Stimulated activated memory B cell treated with anti-CD40 and anti-IgM and Interleukin-4, amounts not matched to agents 10 μg/mL and 1 μg/mL and 100 μg/mL, for 72 hours (primary cell): Measurements from ENCODE around the gene PTPRM.

Source experiments
- ATAC-seq: fragments of 150-1000 bp; cut with Tn5 transposase; 2 replicates; pipeline ENCODE4 v1.10.0; 2021
- H3K27ac Mint-ChIP-seq: one replicate; pipeline ENCODE4 v1.8.0; 2022; ENCODE audit warnings: mild to moderate bottlenecking, mixed read lengths
- H3K27me3 Mint-ChIP-seq: one replicate; pipeline ENCODE4 v1.8.0; 2022; ENCODE audit warnings: mixed read lengths
- H3K36me3 Mint-ChIP-seq: one replicate; pipeline ENCODE4 v1.8.0; 2022; ENCODE audit warnings: mixed read lengths
- H3K4me1 Mint-ChIP-seq: one replicate; pipeline ENCODE4 v1.8.0; 2022; ENCODE audit warnings: mixed read lengths
- H3K4me3 Mint-ChIP-seq: one replicate; pipeline ENCODE4 v1.8.0; 2022; ENCODE audit warnings: mild to moderate bottlenecking, moderate library complexity, mixed read lengths
- H3K9me3 Mint-ChIP-seq: one replicate; pipeline ENCODE4 v1.8.0; 2022; ENCODE audit warnings: mixed read lengths

The PTPRM gene

GRCh38 chr18:8142131-8142711 is 575.1 kb downstream of the PTPRM start:
- H3K9me3 Mint-ChIP-seq: peaks cover 10% of the 10 kb centered on the region
- H3K4me1 Mint-ChIP-seq: no peaks in the 10 kb centered on the region
- H3K27me3 Mint-ChIP-seq: no peaks in the 10 kb centered on the region

GRCh38 chr18:8142932-8143331 is 575.8 kb downstream of the PTPRM start:
- no peak overlapping the region for H3K27ac Mint-ChIP-seq
- H3K9me3 Mint-ChIP-seq: peaks cover 16% of the 10 kb centered on the region
- no peaks in the 10 kb centered on the region for H3K4me1 Mint-ChIP-seq
- no peak overlapping the region for H3K4me3 Mint-ChIP-seq
- no peak for ATAC-seq
- no peaks in the 10 kb centered on the region for H3K27me3 Mint-ChIP-seq
- H3K36me3 Mint-ChIP-seq: no peaks in the 10 kb centered on the region

More at GRCh38 chr18:8142131-8142711, 575.1 kb downstream of the PTPRM start:
- H3K4me3 Mint-ChIP-seq: no peak overlapping the region
- ATAC-seq: no peak
- no peaks in the 10 kb centered on the region for H3K36me3 Mint-ChIP-seq
- H3K27ac Mint-ChIP-seq: no peak overlapping the region

- ATAC-seq: no peak
- Mint-ChIP-seq H3K4me1 (no peaks in the 10 kb centered on the region), H3K9me3 (peaks cover 8% of the 10 kb centered on the region), H3K27ac (no peak overlapping the region), H3K4me3 (no peak overlapping the region), H3K36me3 (no peaks in the 10 kb centered on the region), H3K27me3 (no peaks in the 10 kb centered on the region)
These were observed 584.1 kb downstream of the PTPRM start for GRCh38 chr18:8151181-8151580.

DNA sequence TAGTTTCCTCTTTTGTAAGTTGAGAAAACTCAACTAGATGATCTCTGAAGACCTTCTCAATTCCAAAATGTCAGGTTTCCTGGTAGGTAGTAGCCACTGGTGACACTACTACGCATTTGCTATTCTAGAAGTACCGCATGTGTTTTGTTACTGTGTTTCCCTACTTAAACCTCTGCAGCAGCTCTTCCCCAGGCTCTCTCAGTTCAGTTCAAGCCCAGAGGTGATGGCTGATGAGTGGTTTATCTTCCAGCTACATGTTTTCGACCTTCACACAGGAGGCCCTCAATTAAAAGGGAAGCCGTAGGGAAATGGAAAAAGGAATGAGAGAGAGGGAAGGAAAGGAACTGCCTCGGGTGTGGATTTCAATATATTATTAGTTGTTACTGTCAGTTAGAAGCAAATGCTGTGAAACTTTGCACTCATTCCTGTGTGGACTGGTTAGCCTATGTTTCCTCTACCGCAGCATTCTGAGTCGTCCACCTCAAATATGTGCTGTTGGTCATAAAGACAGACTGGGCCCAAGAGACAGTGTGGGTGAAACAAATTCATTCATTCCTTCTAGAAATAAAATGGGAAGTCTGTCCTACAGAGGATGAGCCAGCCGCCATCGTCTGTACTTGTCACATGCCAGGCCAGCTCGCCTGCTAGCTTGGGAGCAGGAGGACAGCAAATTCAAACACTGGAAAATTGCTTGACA is 586.9 kb downstream of the PTPRM start:
- no peak for ATAC-seq
- Mint-ChIP-seq H3K9me3 (peaks cover 4% of the 10 kb centered on the region), H3K27ac (no peak overlapping the region), H3K4me3 (no peak overlapping the region), H3K36me3 (no peaks in the 10 kb centered on the region), H3K27me3 (no peaks in the 10 kb centered on the region), H3K4me1 (no peaks in the 10 kb centered on the region)

GRCh38 chr18:8162802-8163201 is 595.7 kb downstream of the PTPRM start:
- H3K4me3 Mint-ChIP-seq: no peak overlapping the region
- no peaks in the 10 kb centered on the region for H3K36me3 Mint-ChIP-seq
- H3K4me1 Mint-ChIP-seq: no peaks in the 10 kb centered on the region
- H3K27ac Mint-ChIP-seq: no peak overlapping the region
- H3K27me3 Mint-ChIP-seq: no peaks in the 10 kb centered on the region
- peaks cover 4% of the 10 kb centered on the region for H3K9me3 Mint-ChIP-seq
- ATAC-seq: no peak

DNA sequence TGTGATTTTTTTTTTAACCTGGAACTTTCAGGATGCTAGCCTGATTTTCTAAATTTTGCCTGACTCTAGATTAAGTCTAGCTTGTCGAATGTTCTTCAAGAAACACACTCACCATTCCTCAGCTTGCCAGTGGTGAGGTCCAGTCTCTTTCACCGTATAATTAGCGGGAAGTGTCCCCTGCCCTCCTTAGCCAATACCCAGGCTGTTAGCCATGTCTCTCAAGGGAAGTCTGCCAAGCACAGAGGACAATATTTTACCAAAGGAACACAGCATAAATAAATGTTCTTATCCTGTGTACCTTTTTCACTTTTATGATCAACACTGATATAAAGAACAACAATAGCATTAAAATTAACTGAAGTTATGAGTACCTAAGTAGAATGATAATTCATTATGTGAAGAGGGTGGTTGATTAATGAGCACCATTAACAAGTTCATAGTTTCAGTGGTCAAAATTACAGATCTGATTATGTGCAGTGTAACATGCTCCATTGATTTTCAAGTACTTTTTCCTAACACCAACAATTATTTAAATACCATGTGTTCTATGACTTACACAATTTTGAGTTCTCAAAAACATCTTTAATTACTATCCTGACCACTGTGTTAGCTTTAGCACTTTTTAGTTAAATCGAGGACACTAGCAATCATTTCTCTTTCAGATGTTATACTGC is 596.3 kb downstream of the PTPRM start:
- Mint-ChIP-seq H3K27me3 (no peaks in the 10 kb centered on the region), H3K9me3 (no peaks in the 10 kb centered on the region), H3K4me3 (no peak overlapping the region), H3K27ac (no peak overlapping the region), H3K4me1 (no peaks in the 10 kb centered on the region), H3K36me3 (no peaks in the 10 kb centered on the region)
- no peak for ATAC-seq

DNA sequence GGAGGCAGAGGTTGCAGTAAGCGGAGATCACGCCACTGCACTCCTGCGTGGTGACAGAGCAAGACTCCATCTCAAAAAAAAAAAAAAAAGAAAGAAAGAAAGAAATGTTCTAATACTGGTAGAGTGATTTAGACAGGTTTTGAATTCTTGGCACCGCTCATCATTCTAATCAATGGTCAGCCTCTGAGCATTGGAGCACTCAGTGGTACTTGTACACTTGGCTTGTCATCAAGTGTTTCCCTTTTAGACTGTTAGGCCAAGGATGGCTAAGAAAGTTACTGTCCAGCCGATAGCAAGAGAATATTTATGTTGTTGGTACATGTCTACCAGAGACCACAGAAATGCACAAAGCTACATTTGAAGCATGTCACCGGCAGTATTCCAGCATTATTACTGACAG is 598.0 kb downstream of the PTPRM start:
- no peak for ATAC-seq

GRCh38 chr18:8167026-8167425 is 599.9 kb downstream of the PTPRM start:
- no peak for ATAC-seq
- Mint-ChIP-seq H3K4me3 (no peak overlapping the region), H3K36me3 (no peaks in the 10 kb centered on the region), H3K9me3 (no peaks in the 10 kb centered on the region), H3K27me3 (no peaks in the 10 kb centered on the region), H3K4me1 (no peaks in the 10 kb centered on the region), H3K27ac (no peak overlapping the region)

More for the DNA sequence above, 598.0 kb downstream of the PTPRM start:
- Mint-ChIP-seq H3K4me3 (no peak overlapping the region), H3K36me3 (no peaks in the 10 kb centered on the region), H3K9me3 (no peaks in the 10 kb centered on the region), H3K27me3 (no peaks in the 10 kb centered on the region), H3K27ac (no peak overlapping the region), H3K4me1 (no peaks in the 10 kb centered on the region)

- H3K27me3 Mint-ChIP-seq: no peaks in the 10 kb centered on the region
- H3K27ac Mint-ChIP-seq: no peak overlapping the region
These were observed 600.6 kb downstream of the PTPRM start for GRCh38 chr18:8167673-8168072.

GRCh38 chr18:8169722-8170121 is 602.6 kb downstream of the PTPRM start:
- Mint-ChIP-seq H3K27me3 (no peaks in the 10 kb centered on the region), H3K4me3 (no peak overlapping the region), H3K27ac (no peak overlapping the region), H3K36me3 (no peaks in the 10 kb centered on the region), H3K9me3 (no peaks in the 10 kb centered on the region), H3K4me1 (no peaks in the 10 kb centered on the region)
- ATAC-seq: no peak

More at GRCh38 chr18:8167673-8168072, 600.6 kb downstream of the PTPRM start:
- H3K4me3 Mint-ChIP-seq: no peak overlapping the region
- ATAC-seq: no peak
- H3K9me3 Mint-ChIP-seq: no peaks in the 10 kb centered on the region
- H3K36me3 Mint-ChIP-seq: no peaks in the 10 kb centered on the region
- H3K4me1 Mint-ChIP-seq: no peaks in the 10 kb centered on the region

GRCh38 chr18:8174771-8175170 is 607.7 kb downstream of the PTPRM start:
- no peaks in the 10 kb centered on the region for H3K27me3 Mint-ChIP-seq
- no peak for ATAC-seq
- peaks cover 2% of the 10 kb centered on the region for H3K9me3 Mint-ChIP-seq
- no peak overlapping the region for H3K27ac Mint-ChIP-seq
- no peaks in the 10 kb centered on the region for H3K4me1 Mint-ChIP-seq
- H3K36me3 Mint-ChIP-seq: no peaks in the 10 kb centered on the region
- H3K4me3 Mint-ChIP-seq: no peak overlapping the region

GRCh38 chr18:8175501-8176061 is 608.5 kb downstream of the PTPRM start:
- Mint-ChIP-seq H3K27ac (no peak overlapping the region), H3K4me1 (no peaks in the 10 kb centered on the region), H3K4me3 (no peak overlapping the region), H3K9me3 (peaks cover 5% of the 10 kb centered on the region), H3K27me3 (no peaks in the 10 kb centered on the region), H3K36me3 (no peaks in the 10 kb centered on the region)
- ATAC-seq: no peak

DNA sequence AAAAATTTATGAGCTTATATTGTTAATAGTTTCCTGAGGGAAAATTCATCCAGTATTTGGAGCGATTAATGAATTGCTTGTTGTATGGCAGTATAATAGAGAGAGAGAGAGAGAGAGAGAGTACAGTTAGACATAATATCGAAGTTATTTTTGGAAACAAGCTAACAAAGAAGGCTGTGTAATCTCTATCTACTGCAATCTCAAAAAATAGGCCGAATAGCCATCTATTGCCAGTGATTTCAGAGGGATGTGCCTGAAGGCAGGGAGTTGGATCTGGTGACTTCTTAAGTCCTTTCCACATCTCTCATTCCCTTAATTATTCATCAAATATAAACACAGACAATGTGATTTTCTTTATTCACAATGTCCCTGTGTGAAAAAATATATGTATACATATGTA is 609.0 kb downstream of the PTPRM start:
- no peak for ATAC-seq
- Mint-ChIP-seq H3K4me1 (no peaks in the 10 kb centered on the region), H3K27ac (no peak overlapping the region), H3K36me3 (no peaks in the 10 kb centered on the region), H3K9me3 (peaks cover 5% of the 10 kb centered on the region), H3K27me3 (no peaks in the 10 kb centered on the region), H3K4me3 (no peak overlapping the region)

GRCh38 chr18:8176554-8176953 is 609.4 kb downstream of the PTPRM start:
- ATAC-seq: no peak
- peaks cover 5% of the 10 kb centered on the region for H3K9me3 Mint-ChIP-seq

GRCh38 chr18:8177330-8178016 is 610.4 kb downstream of the PTPRM start:
- Mint-ChIP-seq H3K27me3 (no peaks in the 10 kb centered on the region), H3K9me3 (peaks cover 5% of the 10 kb centered on the region), H3K4me1 (no peaks in the 10 kb centered on the region), H3K36me3 (no peaks in the 10 kb centered on the region), H3K27ac (no peak overlapping the region), H3K4me3 (no peak overlapping the region)
- ATAC-seq: no peak

More at GRCh38 chr18:8176554-8176953, 609.4 kb downstream of the PTPRM start:
- no peaks in the 10 kb centered on the region for H3K27me3 Mint-ChIP-seq
- no peak overlapping the region for H3K4me3 Mint-ChIP-seq
- no peak overlapping the region for H3K27ac Mint-ChIP-seq
- H3K4me1 Mint-ChIP-seq: no peaks in the 10 kb centered on the region
- no peaks in the 10 kb centered on the region for H3K36me3 Mint-ChIP-seq
